HG03439 (cell line): ENCODE results near the gene LRRK1.

Experiments used
- ATAC-seq: cut with Tn5 transposase; IDR thresholded peaks from one replicate; pipeline ENCODE4 v1.9.1; 2021; ENCODE audit warnings: mild to moderate bottlenecking, moderate library complexity; ENCODE audit not compliant: unreplicated experiment

The LRRK1 gene

GRCh38 chr15:100931143-100931890 lies 12.2 kb downstream of the LRRK1 start:
- ATAC-seq, result peak; percentile 66

- no peak for ATAC-seq
Measured at GRCh38 chr15:100932676-100933348, 13.7 kb downstream of the LRRK1 start.

- no peak for ATAC-seq
Measured at GRCh38 chr15:100934166-100934565, 15.0 kb downstream of the LRRK1 start.

- no peak for ATAC-seq
Measured at GRCh38 chr15:100934726-100935125, 15.6 kb downstream of the LRRK1 start.

- no peak for ATAC-seq
Measured at GRCh38 chr15:100937171-100937570, 18.0 kb downstream of the LRRK1 start.

GRCh38 chr15:100939791-100940190 lies 20.6 kb downstream of the LRRK1 start:
- ATAC-seq, result no peak

- peak; percentile 54 for ATAC-seq
Measured at GRCh38 chr15:100940767-100941379, 21.7 kb downstream of the LRRK1 start.

GRCh38 chr15:100941536-100941935 lies 22.4 kb downstream of the LRRK1 start:
- ATAC-seq, result no peak

GRCh38 chr15:100942656-100943425 lies 23.7 kb downstream of the LRRK1 start:
- ATAC-seq, result no peak

GRCh38 chr15:100944244-100944895 lies 25.2 kb downstream of the LRRK1 start:
- no peak for ATAC-seq

GRCh38 chr15:100944986-100945385 lies 25.8 kb downstream of the LRRK1 start:
- no peak for ATAC-seq

- ATAC-seq, result no peak
Measured at GRCh38 chr15:100947760-100948429, 28.7 kb downstream of the LRRK1 start.

GRCh38 chr15:100948430-100948762 lies 29.2 kb downstream of the LRRK1 start:
- no peak for ATAC-seq

GRCh38 chr15:100949691-100950090 lies 30.5 kb downstream of the LRRK1 start:
- no peak for ATAC-seq

GRCh38 chr15:100951965-100952364 lies 32.8 kb downstream of the LRRK1 start:
- no peak for ATAC-seq

GRCh38 chr15:100952566-100952965 lies 33.4 kb downstream of the LRRK1 start:
- no peak for ATAC-seq

GRCh38 chr15:100958326-100959065 lies 39.3 kb downstream of the LRRK1 start:
- no peak for ATAC-seq

- ATAC-seq, result no peak
Measured at GRCh38 chr15:100959066-100960050, 40.2 kb downstream of the LRRK1 start.
